Stimulated activated effector memory CD8-positive, alpha-beta T cell treated with anti-CD3 and anti-CD28 coated beads, Interleukin-12 subunit alpha, Interleukin-12 subunit beta, amount 100 ng/mL, for 72 hours (primary cell): ENCODE measurements around the gene RABGAP1L.
"Not testable (repeated sequence)": the region's sequence is repeated elsewhere in the genome, so short reads cannot be mapped to it uniquely, and the experiment has no call there.

ENCODE experiments used
- ATAC-seq: fragments of 150-1000 bp; cut with Tn5 transposase; 2 replicates; pipeline ENCODE4 v1.10.0; 2021
- DNase-seq, 2 donors: peaks; one replicate each; pipeline ENCODE4 v3.0.0; 2021 to 2022; ENCODE audit warnings: low spot score in 2 of 2
- H3K27ac Mint-ChIP-seq: one replicate; pipeline ENCODE4 v1.8.0; 2022; ENCODE audit warnings: mild to moderate bottlenecking, mixed read lengths
- H3K36me3 Mint-ChIP-seq: one replicate; pipeline ENCODE4 v1.8.0; 2022; ENCODE audit warnings: mild to moderate bottlenecking, mixed read lengths
- H3K4me1 Mint-ChIP-seq: one replicate; pipeline ENCODE4 v1.8.0; 2022; ENCODE audit warnings: mixed read lengths
- H3K4me3 Mint-ChIP-seq: one replicate; pipeline ENCODE4 v1.8.0; 2022; ENCODE audit warnings: mild to moderate bottlenecking, mixed read lengths
- H3K9me3 Mint-ChIP-seq: one replicate; pipeline ENCODE4 v1.8.0; 2022; ENCODE audit warnings: mixed read lengths

RABGAP1L gene

GRCh38 chr1:174789399-174789798 lies 630.1 kb downstream of the RABGAP1L start:
- Mint-ChIP-seq H3K4me1 (peaks cover 28% of the 10 kb centered on the region), H3K36me3 (peaks cover 5% of the 10 kb centered on the region), H3K9me3 (no peaks in the 10 kb centered on the region), H3K27ac (no peak overlapping the region), H3K4me3 (no peak overlapping the region)
- ATAC-seq (peak; percentile 93), DNase-seq (no peak)

GRCh38 chr1:174791863-174792262 lies 632.5 kb downstream of the RABGAP1L start:
- DNase-seq (no peak), ATAC-seq (no peak)
- H3K9me3 Mint-ChIP-seq = no peaks in the 10 kb centered on the region
- peaks cover 23% of the 10 kb centered on the region for H3K4me1 Mint-ChIP-seq
- H3K27ac Mint-ChIP-seq = no peak overlapping the region
- H3K4me3 Mint-ChIP-seq = no peak overlapping the region
- H3K36me3 Mint-ChIP-seq = peaks cover 5% of the 10 kb centered on the region

- no peak for ATAC-seq
- H3K27ac Mint-ChIP-seq = no peak overlapping the region
- no peak overlapping the region for H3K4me3 Mint-ChIP-seq
- no peak for DNase-seq
- peaks cover 5% of the 10 kb centered on the region for H3K36me3 Mint-ChIP-seq
- peaks cover 8% of the 10 kb centered on the region for H3K4me1 Mint-ChIP-seq
- H3K9me3 Mint-ChIP-seq = no peaks in the 10 kb centered on the region
Measured at GRCh38 chr1:174794861-174795260, 635.5 kb downstream of the RABGAP1L start.

- Mint-ChIP-seq H3K36me3 (no peaks in the 10 kb centered on the region), H3K27ac (peak overlapping the region; percentile 69), H3K4me3 (no peak overlapping the region), H3K9me3 (no peaks in the 10 kb centered on the region), H3K4me1 (peaks cover 6% of the 10 kb centered on the region)
- no peak for ATAC-seq
- DNase-seq = no peak
Measured at GRCh38 chr1:174795806-174796205, 636.5 kb downstream of the RABGAP1L start.

GRCh38 chr1:174797398-174797797 lies 638.1 kb downstream of the RABGAP1L start:
- no peaks in the 10 kb centered on the region for H3K36me3 Mint-ChIP-seq
- no peaks in the 10 kb centered on the region for H3K9me3 Mint-ChIP-seq
- DNase-seq (no peak), ATAC-seq (no peak)
- H3K4me1 Mint-ChIP-seq = peaks cover 6% of the 10 kb centered on the region
- no peak overlapping the region for H3K4me3 Mint-ChIP-seq
- H3K27ac Mint-ChIP-seq = no peak overlapping the region

- DNase-seq (no peak), ATAC-seq (no peak)
- Mint-ChIP-seq H3K4me3 (no peak overlapping the region), H3K9me3 (no peaks in the 10 kb centered on the region), H3K36me3 (no peaks in the 10 kb centered on the region), H3K4me1 (peaks cover 6% of the 10 kb centered on the region), H3K27ac (no peak overlapping the region)
Measured at GRCh38 chr1:174799136-174799479, 639.8 kb downstream of the RABGAP1L start.

GRCh38 chr1:174800216-174800851 lies 641.0 kb downstream of the RABGAP1L start:
- Mint-ChIP-seq H3K4me3 (no peak overlapping the region), H3K27ac (no peak overlapping the region), H3K9me3 (no peaks in the 10 kb centered on the region), H3K4me1 (peaks cover 6% of the 10 kb centered on the region), H3K36me3 (no peaks in the 10 kb centered on the region)
- peak in 1 of 2 donors; percentile 52 for DNase-seq
- ATAC-seq = no peak

GRCh38 chr1:174800876-174801275 lies 641.6 kb downstream of the RABGAP1L start:
- ATAC-seq (no peak), DNase-seq (no peak)
- Mint-ChIP-seq H3K4me1 (peaks cover 6% of the 10 kb centered on the region), H3K4me3 (no peak overlapping the region), H3K9me3 (no peaks in the 10 kb centered on the region), H3K27ac (no peak overlapping the region), H3K36me3 (no peaks in the 10 kb centered on the region)

- ATAC-seq = peak; percentile 81
- Mint-ChIP-seq H3K36me3 (peaks cover 8% of the 10 kb centered on the region), H3K4me3 (no peak overlapping the region), H3K27ac (no peak overlapping the region), H3K9me3 (no peaks in the 10 kb centered on the region), H3K4me1 (peaks cover 24% of the 10 kb centered on the region)
- DNase-seq = no peak
Measured at GRCh38 chr1:174809755-174810280, 650.5 kb downstream of the RABGAP1L start.

- DNase-seq = no peak
- Mint-ChIP-seq H3K36me3 (peaks cover 8% of the 10 kb centered on the region), H3K9me3 (no peaks in the 10 kb centered on the region), H3K4me3 (no peak overlapping the region), H3K4me1 (peaks cover 29% of the 10 kb centered on the region), H3K27ac (no peak overlapping the region)
- no peak for ATAC-seq
Measured at GRCh38 chr1:174812016-174812415, 652.7 kb downstream of the RABGAP1L start.

GRCh38 chr1:174812656-174813055 lies 653.3 kb downstream of the RABGAP1L start:
- DNase-seq (no peak), ATAC-seq (no peak)
- H3K4me1 Mint-ChIP-seq = peaks cover 34% of the 10 kb centered on the region

GRCh38 chr1:174815036-174815435 lies 655.7 kb downstream of the RABGAP1L start:
- H3K4me1 Mint-ChIP-seq = peaks cover 41% of the 10 kb centered on the region
- DNase-seq = peak in 1 of 2 donors; percentile 53
- no peaks in the 10 kb centered on the region for H3K9me3 Mint-ChIP-seq
- H3K36me3 Mint-ChIP-seq = peaks cover 23% of the 10 kb centered on the region
- H3K27ac Mint-ChIP-seq = peak overlapping the region; percentile 35
- peak; percentile 99 for ATAC-seq
- no peak overlapping the region for H3K4me3 Mint-ChIP-seq

More at GRCh38 chr1:174812656-174813055, 653.3 kb downstream of the RABGAP1L start:
- peaks cover 14% of the 10 kb centered on the region for H3K36me3 Mint-ChIP-seq
- no peak overlapping the region for H3K4me3 Mint-ChIP-seq
- no peak overlapping the region for H3K27ac Mint-ChIP-seq
- H3K9me3 Mint-ChIP-seq = no peaks in the 10 kb centered on the region

GRCh38 chr1:174815474-174815908 lies 656.2 kb downstream of the RABGAP1L start:
- ATAC-seq (no peak), DNase-seq (no peak)
- H3K4me3 Mint-ChIP-seq = no peak overlapping the region
- H3K27ac Mint-ChIP-seq = no peak overlapping the region
- H3K36me3 Mint-ChIP-seq = peaks cover 23% of the 10 kb centered on the region
- peaks cover 38% of the 10 kb centered on the region for H3K4me1 Mint-ChIP-seq
- H3K9me3 Mint-ChIP-seq = no peaks in the 10 kb centered on the region

GRCh38 chr1:174816621-174817020 lies 657.3 kb downstream of the RABGAP1L start:
- H3K4me3 Mint-ChIP-seq, ATAC-seq, H3K27ac Mint-ChIP-seq, DNase-seq, H3K9me3 Mint-ChIP-seq: not testable (repeated sequence)
- Mint-ChIP-seq H3K4me1 (peaks cover 38% of the 10 kb centered on the region), H3K36me3 (peaks cover 23% of the 10 kb centered on the region)

- H3K4me1 Mint-ChIP-seq = peaks cover 31% of the 10 kb centered on the region
- peak overlapping the region; percentile 4 for H3K27ac Mint-ChIP-seq
- ATAC-seq (peak; percentile 12), DNase-seq (no peak)
- no peaks in the 10 kb centered on the region for H3K9me3 Mint-ChIP-seq
- H3K36me3 Mint-ChIP-seq = peaks cover 23% of the 10 kb centered on the region
- no peak overlapping the region for H3K4me3 Mint-ChIP-seq
Measured at GRCh38 chr1:174818014-174818616, 658.8 kb downstream of the RABGAP1L start.

GRCh38 chr1:174818951-174819350 lies 659.6 kb downstream of the RABGAP1L start:
- Mint-ChIP-seq H3K4me3 (no peak overlapping the region), H3K9me3 (no peaks in the 10 kb centered on the region), H3K27ac (no peak overlapping the region), H3K36me3 (peaks cover 16% of the 10 kb centered on the region), H3K4me1 (peaks cover 29% of the 10 kb centered on the region)
- ATAC-seq (peak; percentile 72), DNase-seq (no peak)
